Left lung (tissue), 10 donors: ENCODE measurements around the gene EXOC3. TPM values are rescaled to one million over a fixed set of nuclear protein-coding genes. Genes with fewer than 3 reads are reported as not detected.

ENCODE experiments used
- ATAC-seq: fragments of 200-7000 bp; cut with Tn5 transposase; one replicate; pipeline ENCODE4 v1.9.1; 2020; ENCODE audit warnings: moderate library complexity
- DNase-seq, 4 donors: peaks; one replicate each; pipeline ENCODE4 v3.0.0-alpha.2; 2013 to 2020
- H3K27ac ChIP-seq, 2 donors: fragments of 200-600 bp; sonication (generic) in 1 of 2; one replicate each; pipeline versions ENCODE4 v1.5.0 to v1.8.0; 2020 to 2021
- H3K27me3 ChIP-seq, 2 donors: fragments of 200-600 bp; sonication (generic) in 1 of 2; one replicate each; pipeline versions ENCODE4 v1.5.0 to v1.8.0; 2020 to 2021
- H3K36me3 ChIP-seq, 2 donors: fragments of 200-600 bp; sonication (generic) in 1 of 2; one replicate each; pipeline versions ENCODE4 v1.5.0 to v1.8.0; 2020 to 2021
- H3K4me1 ChIP-seq, 2 donors: fragments of 200-600 bp; one replicate each; pipeline ENCODE4 v1.8.0; 2021
- H3K4me3 ChIP-seq, 2 donors: fragments of 200-600 bp; sonication (generic) in 1 of 2; one replicate each; pipeline versions ENCODE4 v1.5.0 to v1.8.0; 2020 to 2021; ENCODE audit warnings: mild to moderate bottlenecking in 1 of 2
- H3K9me3 ChIP-seq, 2 donors: fragments of 200-600 bp; sonication (generic) in 1 of 2; one replicate each; pipeline versions ENCODE4 v1.5.0 to v1.8.0; 2020 to 2021
- intact Hi-C, 2 donors: fragments of 100-400 bp; cut with DNase I; formaldehyde crosslinking; loops; one replicate each; pipeline versions ENCODE4 v1.11.2 to v1.14.2; 2022
- polyA plus RNA-seq, 6 donors: library from polyadenylated mRNA; unstranded; fragments of 120-200 nt; gene quantifications; one replicate each; pipeline ENCODE4 v1.2.1, GENCODE V29; 2013; ENCODE audit not compliant: insufficient read length in 6 of 6
- total RNA-seq, 2 donors: library from RNA; stranded (reverse); fragmentation: NEBNext Ultra II Directional; extraction: Animal tissue kit (Norgen Biotek cat#: 25700); gene quantifications; one replicate each; pipeline ENCODE4 v1.2.1, GENCODE V29; 2021
- TF ChIP-seq, protein P1 (sequence below), 2 donors: fragments of 200-600 bp; sonication (generic) in 1 of 2; IDR thresholded peaks; one replicate each; pipeline versions ENCODE4 v1.5.0 to v1.8.0; 2021; ENCODE audit warnings: antibody characterized with exemption in 2 of 2
- donor health status: DM: no; HTN: yes; CAD: no.
- donor health status: DM: no; HTN: no; CAD: no.

Gene EXOC3
- total and polyA plus RNA-seq, 8 donors = 43.8 to 62.4 (median 57.0) TPM

DNA sequence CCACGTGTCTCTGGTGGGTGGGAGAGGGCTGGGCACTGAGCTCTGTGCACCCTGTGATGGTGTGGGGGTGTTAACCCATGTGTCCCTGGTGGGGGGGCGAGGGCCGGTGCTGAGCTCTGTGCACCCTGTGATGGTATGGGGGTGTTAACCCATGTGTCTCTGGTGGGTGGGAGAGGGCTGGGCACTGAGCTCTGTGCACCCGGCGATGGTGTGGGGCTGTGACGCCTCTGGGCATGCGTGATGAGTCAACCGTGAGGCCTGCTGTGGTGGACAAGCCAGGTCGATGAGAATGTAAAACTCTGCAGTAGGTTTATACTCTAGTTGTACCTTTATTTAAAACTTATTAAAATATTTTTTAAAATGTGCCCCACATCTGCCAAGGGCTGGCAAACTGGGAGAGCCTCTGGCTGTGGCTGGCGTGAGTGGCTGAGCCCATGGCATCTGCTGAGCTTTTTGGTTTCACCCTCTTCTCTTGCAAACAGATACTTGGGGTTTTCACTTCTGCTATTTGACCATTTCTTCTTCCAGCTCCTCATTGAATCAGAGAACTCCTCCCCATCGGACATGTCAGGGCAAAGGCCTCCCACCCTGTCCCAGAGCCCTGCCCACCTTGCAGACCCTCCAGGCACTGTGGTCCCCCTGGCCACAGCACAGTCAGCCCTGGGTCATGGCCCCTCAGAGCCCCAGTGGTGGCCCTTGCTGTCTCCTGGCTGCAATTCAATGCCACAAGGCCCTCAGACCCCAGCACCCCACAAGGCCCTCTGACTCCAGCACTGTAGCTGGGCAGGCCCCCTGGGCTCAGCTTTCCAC lies 18.5 kb upstream of the EXOC3 start:
- intact Hi-C loops = no loop called here
- DNase-seq = no peak
- H3K4me1 ChIP-seq = peaks cover 0 to under 1% of the 10 kb centered on the region in 2 donors
- no peak for ATAC-seq
- no peak overlapping the region for H3K27ac ChIP-seq
- no peaks in the 10 kb centered on the region for H3K27me3 ChIP-seq
- no peak overlapping the region for H3K4me3 ChIP-seq
- H3K9me3 ChIP-seq = no peaks in the 10 kb centered on the region
- no peaks in the 10 kb centered on the region for H3K36me3 ChIP-seq
- TF ChIP-seq, protein P1, sequence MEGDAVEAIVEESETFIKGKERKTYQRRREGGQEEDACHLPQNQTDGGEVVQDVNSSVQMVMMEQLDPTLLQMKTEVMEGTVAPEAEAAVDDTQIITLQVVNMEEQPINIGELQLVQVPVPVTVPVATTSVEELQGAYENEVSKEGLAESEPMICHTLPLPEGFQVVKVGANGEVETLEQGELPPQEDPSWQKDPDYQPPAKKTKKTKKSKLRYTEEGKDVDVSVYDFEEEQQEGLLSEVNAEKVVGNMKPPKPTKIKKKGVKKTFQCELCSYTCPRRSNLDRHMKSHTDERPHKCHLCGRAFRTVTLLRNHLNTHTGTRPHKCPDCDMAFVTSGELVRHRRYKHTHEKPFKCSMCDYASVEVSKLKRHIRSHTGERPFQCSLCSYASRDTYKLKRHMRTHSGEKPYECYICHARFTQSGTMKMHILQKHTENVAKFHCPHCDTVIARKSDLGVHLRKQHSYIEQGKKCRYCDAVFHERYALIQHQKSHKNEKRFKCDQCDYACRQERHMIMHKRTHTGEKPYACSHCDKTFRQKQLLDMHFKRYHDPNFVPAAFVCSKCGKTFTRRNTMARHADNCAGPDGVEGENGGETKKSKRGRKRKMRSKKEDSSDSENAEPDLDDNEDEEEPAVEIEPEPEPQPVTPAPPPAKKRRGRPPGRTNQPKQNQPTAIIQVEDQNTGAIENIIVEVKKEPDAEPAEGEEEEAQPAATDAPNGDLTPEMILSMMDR (IDR thresholded peaks at IDR 0.05) = no peak

- peaks cover 0 to 4% of the 10 kb centered on the region in 2 donors for H3K4me1 ChIP-seq
- no peak overlapping the region for H3K4me3 ChIP-seq
- intact Hi-C loops = no loop called here
- no peaks in the 10 kb centered on the region for H3K36me3 ChIP-seq
- H3K27me3 ChIP-seq = no peaks in the 10 kb centered on the region
- no peak for ATAC-seq
- H3K9me3 ChIP-seq = no peaks in the 10 kb centered on the region
- no peak overlapping the region for H3K27ac ChIP-seq
- TF ChIP-seq, protein P1 (IDR thresholded peaks at IDR 0.05) = no peak
- DNase-seq = no peak
Measured at GRCh38 chr5:425714-426113, 17.3 kb upstream of the EXOC3 start.

DNA sequence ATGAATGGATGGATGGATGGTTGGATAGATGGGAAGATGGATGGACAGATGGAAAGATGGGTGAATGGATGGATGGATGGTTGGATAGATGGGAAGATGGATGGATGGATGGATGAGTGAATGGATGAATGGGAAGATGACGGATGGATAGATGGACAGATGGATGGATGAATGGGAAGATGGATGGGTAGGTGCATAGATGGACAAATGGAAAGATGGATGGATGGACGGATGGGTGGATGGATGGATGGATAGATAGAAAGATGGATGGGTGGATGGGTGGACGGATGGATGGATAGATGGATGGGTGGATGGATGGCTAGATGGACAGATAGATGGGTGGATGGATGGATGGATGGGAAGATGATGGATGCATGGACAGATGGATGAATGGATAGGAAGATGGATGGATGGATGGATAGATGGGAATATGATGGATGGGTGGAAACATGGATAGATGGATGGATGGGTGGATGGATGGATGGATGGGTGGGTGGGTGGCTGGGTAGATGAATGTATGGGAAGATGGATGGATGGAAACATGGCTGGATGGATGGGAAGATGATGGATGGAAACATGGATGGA lies 16.5 kb upstream of the EXOC3 start:
- ATAC-seq = no peak
- Histone ChIP-seq H3K9me3 (no peaks in the 10 kb centered on the region), H3K27me3 (no peaks in the 10 kb centered on the region), H3K36me3 (no peaks in the 10 kb centered on the region), H3K4me1 (peaks cover 0 to 4% of the 10 kb centered on the region in 2 donors), H3K27ac (no peak overlapping the region), H3K4me3 (no peak overlapping the region)
- intact Hi-C loops = no loop called here
- TF ChIP-seq, protein P1 (IDR thresholded peaks at IDR 0.05) = no peak
- no peak for DNase-seq

GRCh38 chr5:427415-428087 lies 15.4 kb upstream of the EXOC3 start:
- Histone ChIP-seq H3K4me3 (no peak overlapping the region), H3K27me3 (no peaks in the 10 kb centered on the region), H3K27ac (no peak overlapping the region), H3K9me3 (no peaks in the 10 kb centered on the region), H3K36me3 (no peaks in the 10 kb centered on the region), H3K4me1 (peaks cover 0 to 4% of the 10 kb centered on the region in 2 donors)
- ATAC-seq (no peak), DNase-seq (no peak)
- TF ChIP-seq, protein P1 (IDR thresholded peaks at IDR 0.05) = no peak
- intact Hi-C loops = no loop called here

GRCh38 chr5:428219-428618 lies 14.8 kb upstream of the EXOC3 start:
- ATAC-seq (no peak), DNase-seq (no peak)
- intact Hi-C loops = no loop called here
- Histone ChIP-seq H3K4me3 (no peak overlapping the region), H3K36me3 (no peaks in the 10 kb centered on the region), H3K4me1 (peaks cover 0 to 4% of the 10 kb centered on the region in 2 donors), H3K27ac (no peak overlapping the region), H3K27me3 (no peaks in the 10 kb centered on the region), H3K9me3 (no peaks in the 10 kb centered on the region)
- TF ChIP-seq, protein P1 (IDR thresholded peaks at IDR 0.05) = no peak
